ENCODE results near the gene CDC25B. TPM values are rescaled to one million over a fixed set of nuclear protein-coding genes. Genes with fewer than 3 reads are reported as not detected.

Gene CDC25B
- total RNA-seq, 1 donor from 2014 or later: 51.1 TPM

DNA sequence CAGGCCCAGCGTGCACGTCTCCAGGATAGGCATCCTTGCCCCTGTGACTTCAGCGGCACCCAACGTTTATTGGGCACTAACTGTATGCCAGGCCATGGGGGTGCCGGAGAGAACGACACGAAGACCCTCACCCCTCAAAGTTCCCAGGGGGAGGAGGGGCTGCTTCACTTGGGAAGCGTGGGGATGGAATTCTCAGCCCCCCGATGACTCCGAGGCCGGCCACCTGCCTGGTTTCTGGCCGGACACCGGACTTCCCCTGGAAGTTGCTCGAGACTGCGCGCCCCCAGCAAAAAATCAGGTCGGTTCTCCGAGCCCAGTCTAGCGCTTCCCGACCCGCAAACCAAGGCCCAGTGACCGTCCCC, 50.2 kb downstream of the CDC25B start:
- Mint-ChIP-seq H3K9me3 (no peaks in the 10 kb centered on the region), H3K27me3 (no peaks in the 10 kb centered on the region), H3K36me3 (peaks cover 6% of the 10 kb centered on the region), H3K27ac (peak overlapping the region; percentile 89), H3K4me3 (peak overlapping the region; percentile 93), H3K4me1 (ENCODE audit: unreplicated experiment) (peaks cover 11% of the 10 kb centered on the region)
- no peak for DNase-seq (ENCODE audit: extremely low spot score, unreplicated experiment)
- TF ChIP-seq, protein P1, sequence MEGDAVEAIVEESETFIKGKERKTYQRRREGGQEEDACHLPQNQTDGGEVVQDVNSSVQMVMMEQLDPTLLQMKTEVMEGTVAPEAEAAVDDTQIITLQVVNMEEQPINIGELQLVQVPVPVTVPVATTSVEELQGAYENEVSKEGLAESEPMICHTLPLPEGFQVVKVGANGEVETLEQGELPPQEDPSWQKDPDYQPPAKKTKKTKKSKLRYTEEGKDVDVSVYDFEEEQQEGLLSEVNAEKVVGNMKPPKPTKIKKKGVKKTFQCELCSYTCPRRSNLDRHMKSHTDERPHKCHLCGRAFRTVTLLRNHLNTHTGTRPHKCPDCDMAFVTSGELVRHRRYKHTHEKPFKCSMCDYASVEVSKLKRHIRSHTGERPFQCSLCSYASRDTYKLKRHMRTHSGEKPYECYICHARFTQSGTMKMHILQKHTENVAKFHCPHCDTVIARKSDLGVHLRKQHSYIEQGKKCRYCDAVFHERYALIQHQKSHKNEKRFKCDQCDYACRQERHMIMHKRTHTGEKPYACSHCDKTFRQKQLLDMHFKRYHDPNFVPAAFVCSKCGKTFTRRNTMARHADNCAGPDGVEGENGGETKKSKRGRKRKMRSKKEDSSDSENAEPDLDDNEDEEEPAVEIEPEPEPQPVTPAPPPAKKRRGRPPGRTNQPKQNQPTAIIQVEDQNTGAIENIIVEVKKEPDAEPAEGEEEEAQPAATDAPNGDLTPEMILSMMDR (conservative IDR thresholded peaks at IDR 0.05): no peak

DNA sequence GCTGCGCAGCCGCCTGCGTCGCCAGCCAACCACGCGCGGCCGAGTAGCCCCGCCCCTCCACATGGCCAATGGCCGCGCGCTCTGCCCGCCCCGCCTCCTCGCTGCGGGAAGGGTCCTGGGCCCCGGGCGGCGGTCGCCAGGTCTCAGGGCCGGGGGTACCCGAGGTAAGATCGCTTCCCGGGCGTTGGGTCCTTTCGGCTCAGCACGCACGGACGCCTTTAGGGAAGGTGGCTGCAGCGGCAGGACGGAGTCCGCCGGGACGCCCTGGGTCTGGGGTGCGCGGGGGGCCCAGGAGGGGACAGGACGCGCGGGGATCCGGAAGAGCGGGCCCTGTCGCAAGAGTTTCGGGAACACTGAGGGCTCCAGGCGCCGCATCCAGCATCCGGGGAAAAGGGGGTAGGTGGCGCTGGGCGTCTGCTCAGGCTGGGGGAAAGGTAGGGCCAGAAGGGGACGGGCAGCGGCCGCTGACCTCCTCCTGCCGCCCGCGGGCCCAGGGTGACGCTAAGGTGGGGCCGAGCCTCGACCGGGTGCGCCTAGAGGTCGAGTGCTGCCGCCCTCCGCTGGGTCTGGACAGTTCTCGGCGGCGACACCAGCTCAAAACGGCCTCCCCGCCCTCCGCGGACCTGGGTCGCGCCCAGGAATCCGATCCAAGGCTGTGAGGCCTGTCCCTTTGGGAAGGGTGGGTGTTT, 50.8 kb downstream of the CDC25B start, which contains the start of gene MAVS:
Gene MAVS (plus strand): TSS at position 95 of the 689 bp plus-strand sequence. CDS start 7,791 bp downstream, outside the sequence.
- no peaks in the 10 kb centered on the region for H3K27me3 Mint-ChIP-seq
- H3K4me1 Mint-ChIP-seq (ENCODE audit: unreplicated experiment): peaks cover 11% of the 10 kb centered on the region
- peak within 1 kb of the TSS; percentile 89 for H3K27ac Mint-ChIP-seq
- no peaks in the 10 kb centered on the region for H3K9me3 Mint-ChIP-seq
- peaks cover 6% of the 10 kb centered on the region for H3K36me3 Mint-ChIP-seq
- peak; percentile 87 for DNase-seq (ENCODE audit: extremely low spot score, unreplicated experiment)
- TF ChIP-seq, protein P1 (conservative IDR thresholded peaks at IDR 0.05): no peak
- H3K4me3 Mint-ChIP-seq: peak within 1 kb of the TSS; percentile 93

DNA sequence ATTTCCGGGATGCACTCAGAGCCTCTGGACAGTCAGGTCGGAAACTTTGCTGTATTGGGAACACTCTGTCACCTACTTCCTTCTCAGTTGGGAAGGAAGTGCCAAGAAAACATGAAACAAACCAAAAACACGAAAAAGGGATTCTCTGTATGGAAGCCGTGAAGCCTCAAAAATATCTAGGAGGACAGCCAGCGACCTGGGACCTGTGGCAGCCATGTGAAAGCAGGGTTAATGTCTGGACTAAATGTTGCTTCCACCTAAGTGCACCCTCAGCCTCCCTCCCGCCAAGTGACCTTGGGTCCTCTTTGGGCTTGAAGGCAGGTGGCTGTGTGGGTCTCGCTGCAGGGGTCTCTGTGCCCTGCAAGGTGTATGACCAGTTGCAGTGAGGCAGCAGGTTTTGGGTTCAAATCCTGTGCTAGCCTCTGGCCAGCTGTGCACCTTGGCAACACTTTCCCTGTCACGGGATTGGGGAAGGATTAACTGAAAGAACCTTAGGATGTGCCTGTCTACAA, 51.4 kb downstream of the CDC25B start:
- H3K27me3 Mint-ChIP-seq: no peaks in the 10 kb centered on the region
- no peaks in the 10 kb centered on the region for H3K9me3 Mint-ChIP-seq
- DNase-seq (ENCODE audit: extremely low spot score, unreplicated experiment): no peak
- TF ChIP-seq, protein P1 (conservative IDR thresholded peaks at IDR 0.05): no peak
- peak overlapping the region; percentile 89 for H3K27ac Mint-ChIP-seq
- peaks cover 11% of the 10 kb centered on the region for H3K4me1 Mint-ChIP-seq (ENCODE audit: unreplicated experiment)
- peak overlapping the region; percentile 93 for H3K4me3 Mint-ChIP-seq
- H3K36me3 Mint-ChIP-seq: peaks cover 6% of the 10 kb centered on the region

DNA sequence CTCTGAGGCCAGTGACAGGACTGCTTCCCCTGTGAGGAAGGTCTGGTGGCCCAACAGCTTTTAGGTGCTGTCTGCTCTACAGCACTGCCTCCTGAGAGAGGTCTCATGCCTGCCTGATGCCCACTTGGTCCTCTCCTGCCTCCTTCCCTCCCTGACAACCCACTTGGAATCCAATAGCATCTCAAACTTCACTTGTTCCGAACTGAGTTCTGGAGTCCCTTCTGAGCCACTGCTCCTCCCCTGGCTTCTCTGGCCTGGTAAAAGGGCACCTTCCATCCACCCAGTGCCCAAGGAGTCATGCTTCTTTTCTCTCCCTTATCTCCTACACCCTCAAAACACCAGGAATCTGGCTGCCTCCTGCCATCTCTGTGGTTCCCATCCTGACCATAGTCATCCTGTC, 52.5 kb downstream of the CDC25B start:
- Mint-ChIP-seq H3K4me3 (peak overlapping the region; percentile 93), H3K36me3 (peaks cover 6% of the 10 kb centered on the region), H3K27ac (peak overlapping the region; percentile 71), H3K27me3 (no peaks in the 10 kb centered on the region), H3K4me1 (ENCODE audit: unreplicated experiment) (peaks cover 11% of the 10 kb centered on the region), H3K9me3 (no peaks in the 10 kb centered on the region)
- DNase-seq (ENCODE audit: extremely low spot score, unreplicated experiment): no peak
- TF ChIP-seq, protein P1 (conservative IDR thresholded peaks at IDR 0.05): no peak

DNA sequence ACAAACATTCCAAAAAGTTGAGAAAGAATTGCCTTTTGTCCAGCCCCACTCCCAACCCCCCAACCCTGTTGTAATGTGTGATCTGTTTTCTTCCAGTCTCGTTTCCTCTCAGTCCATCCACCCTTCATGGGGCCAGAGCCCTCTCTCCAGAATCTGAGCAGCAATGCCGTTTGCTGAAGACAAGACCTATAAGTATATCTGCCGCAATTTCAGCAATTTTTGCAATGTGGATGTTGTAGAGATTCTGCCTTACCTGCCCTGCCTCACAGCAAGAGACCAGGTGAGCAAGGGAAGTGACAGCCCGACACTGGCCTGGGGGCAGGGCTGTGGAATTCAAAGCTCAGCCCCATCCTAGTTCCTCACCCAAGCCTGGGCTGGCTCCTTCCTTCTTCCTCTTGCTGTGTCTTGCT, 58.4 kb downstream of the CDC25B start:
- Mint-ChIP-seq H3K27me3 (no peaks in the 10 kb centered on the region), H3K4me3 (peak overlapping the region; percentile 61), H3K27ac (peak overlapping the region; percentile 96), H3K36me3 (peaks cover 17% of the 10 kb centered on the region), H3K4me1 (ENCODE audit: unreplicated experiment) (peaks cover 4% of the 10 kb centered on the region), H3K9me3 (no peaks in the 10 kb centered on the region)
- DNase-seq (ENCODE audit: extremely low spot score, unreplicated experiment): no peak
- TF ChIP-seq, protein P1 (conservative IDR thresholded peaks at IDR 0.05): no peak

Other genes starting within 250 kb of the CDC25B start
- gene GFRA4, start 132.9 kb upstream of the CDC25B start, total RNA-seq (ENCODE audit: low replicate concordance): not detected in 2 replicates
- gene ADAM33, start 114.3 kb upstream of the CDC25B start, total RNA-seq (ENCODE audit: low replicate concordance): 0.29 and 8.2 TPM in 2 replicates
- gene SIGLEC1, start 83.7 kb upstream of the CDC25B start, total RNA-seq (ENCODE audit: low replicate concordance): not detected in 2 replicates
- gene HSPA12B, start 63.6 kb upstream of the CDC25B start, total RNA-seq (ENCODE audit: low replicate concordance): 0.10 and 5.2 TPM in 2 replicates
- gene ADISSP, start 28.6 kb upstream of the CDC25B start, total RNA-seq (ENCODE audit: low replicate concordance): 21.7 and 49.4 TPM in 2 replicates
- gene SPEF1, start 14.9 kb upstream of the CDC25B start, total RNA-seq (ENCODE audit: low replicate concordance): 0.55 and 3.0 TPM in 2 replicates
- 63.2 and 68.7 TPM in 2 replicates for gene CENPB, start 9.6 kb upstream of the CDC25B start, total RNA-seq (ENCODE audit: low replicate concordance)
- gene AP5S1, start 24.2 kb downstream of the CDC25B start, total RNA-seq (ENCODE audit: low replicate concordance): 10.4 and 11.1 TPM in 2 replicates
- gene MAVS, start 50.5 kb downstream of the CDC25B start, total RNA-seq (ENCODE audit: low replicate concordance): 44.5 and 52.2 TPM in 2 replicates
- gene PANK2, start 93.1 kb downstream of the CDC25B start, total RNA-seq (ENCODE audit: low replicate concordance): 38.9 and 55.3 TPM in 2 replicates
- gene RNF24, start 219.2 kb downstream of the CDC25B start, total RNA-seq (ENCODE audit: low replicate concordance): 17.2 and 23.6 TPM in 2 replicates